SK-N-SH (cell line): ENCODE data around the gene FEM1C. TPM values are rescaled to one million over a fixed set of nuclear protein-coding genes. Genes with fewer than 3 reads are reported as not detected.

Experiments used
- CTCF ChIA-PET: fragments of 300-600, 350-600 bp; formaldehyde crosslinking; extraction: SDS; loops from one replicate; lab custom pipeline; 2021; lab: Yijun Ruan, JAX
- POLR2A ChIA-PET: fragments of 350-600 bp; sonication (Branson Sonifier 250); formaldehyde crosslinking; extraction: SDS; loops from one replicate; lab custom pipeline; 2020; ENCODE audit warnings: antibody characterized with exemption, inconsistent platforms; lab: Yijun Ruan, JAX
- DNase-seq: peaks from one replicate; pipeline ENCODE4 v3.0.0; 2012
- H2AFZ ChIP-seq: fragments of 200-600 bp; sonication (generic); 2 replicates; pipeline ENCODE4 v1.8.1; 2016; ENCODE audit warnings: antibody characterized with exemption, mild to moderate bottlenecking, low read depth
- H3F3A ChIP-seq: fragments of 200-600 bp; sonication (generic); replicated peaks from 2 replicates; pipeline ENCODE3; 2016; ENCODE audit warnings: antibody characterized with exemption, mild to moderate bottlenecking; ENCODE audit not compliant: insufficient read depth
- H3K27ac ChIP-seq, 2 experiments: fragments of 200-500 bp in 1 of 2; fragments of 200-600 bp in 1 of 2; sonication (Bioruptor generic) in 1 of 2; sonication (generic), shearing (Covaris generic) in 1 of 2; 2 replicates each; pipeline versions ENCODE4 v1.5.1 to v1.6.1; 2014 to 2016; ENCODE audit warnings: low read depth in 2 of 2, inconsistent platforms in 1 of 2, low read length in 1 of 2, mild to moderate bottlenecking in 1 of 2, mixed read lengths in 1 of 2
- H3K27me3 ChIP-seq: fragments of 200-600 bp; sonication (generic), shearing (Covaris generic); 2 replicates; pipeline ENCODE4 v1.6.1; 2016; ENCODE audit warnings: mixed run types; ENCODE audit not compliant: insufficient read depth
- H3K36me3 ChIP-seq, 2 experiments: fragments of 200-500 bp in 1 of 2; fragments of 200-600 bp in 1 of 2; sonication (Bioruptor generic) in 1 of 2; sonication (generic) in 1 of 2; replicated peaks in 1 of 2; 2 replicates each; pipeline versions ENCODE3 to v1.5.1; 2014 to 2016; ENCODE audit warnings: low read length in 1 of 2, mild to moderate bottlenecking in 1 of 2; ENCODE audit not compliant: insufficient read depth in 2 of 2, control insufficient read depth in 1 of 2
- H3K4me1 ChIP-seq, 2 experiments: fragments of 200-500 bp in 1 of 2; fragments of 200-600 bp in 1 of 2; sonication (Bioruptor generic) in 1 of 2; sonication (generic), shearing (Covaris generic) in 1 of 2; 2 replicates each; pipeline versions ENCODE4 v1.5.1 to v1.6.1; 2014 to 2016; ENCODE audit warnings: low read depth in 1 of 2, low read length in 1 of 2, mixed run types in 1 of 2; ENCODE audit not compliant: insufficient read depth in 2 of 2, control insufficient read depth in 1 of 2
- H3K4me2 ChIP-seq: fragments of 200-600 bp; sonication (generic), shearing (Covaris generic); 2 replicates; pipeline ENCODE4 v1.6.1; 2017; ENCODE audit warnings: mixed run types
- H3K4me3 ChIP-seq, 2 experiments: fragments of 200-500 bp in 1 of 2; fragments of 200-600 bp in 1 of 2; sonication (Bioruptor generic) in 1 of 2; sonication (generic), shearing (Covaris generic) in 1 of 2; 2 replicates each; pipeline versions ENCODE4 v1.5.1 to v1.8.1; 2014 to 2016; ENCODE audit warnings: low read depth in 2 of 2, inconsistent platforms in 1 of 2, low read length in 1 of 2, mild to moderate bottlenecking in 1 of 2, mixed read lengths in 1 of 2, moderate library complexity in 1 of 2
- H3K79me2 ChIP-seq: fragments of 200-600 bp; sonication (generic); 2 replicates; pipeline ENCODE4 v1.8.1; 2017; ENCODE audit warnings: mild to moderate bottlenecking; ENCODE audit not compliant: insufficient read depth
- H3K9ac ChIP-seq: fragments of 200-600 bp; sonication (generic); 2 replicates; pipeline ENCODE4 v1.6.1; 2017; ENCODE audit warnings: mixed run types
- H3K9me2 ChIP-seq: fragments of 200-600 bp; sonication (generic); 2 replicates; pipeline ENCODE4 v1.6.1; 2017; ENCODE audit warnings: mixed run types
- H3K9me3 ChIP-seq: fragments of 200-600 bp; sonication (generic); 2 replicates; pipeline ENCODE4 v1.6.1; 2017; ENCODE audit warnings: mixed run types, mild to moderate bottlenecking, moderate library complexity
- H4K20me1 ChIP-seq: fragments of 200-600 bp; sonication (generic); 2 replicates; pipeline ENCODE4 v1.6.1; 2017; ENCODE audit warnings: mild to moderate bottlenecking, mixed run types; ENCODE audit not compliant: insufficient read depth
- CHD2 ChIP-seq: fragments of 150-350 bp; IDR thresholded peaks from 2 replicates; pipeline ENCODE4 v1.6.1; 2018; ENCODE audit warnings: low read length; ENCODE audit not compliant: partially characterized antibody
- FOXM1 ChIP-seq: IDR thresholded peaks from 2 replicates; pipeline ENCODE4 v1.4.0; 2012; ENCODE audit warnings: low read depth, mild to moderate bottlenecking
- GABPA ChIP-seq: IDR thresholded peaks from 2 replicates; pipeline ENCODE4 v1.4.0; 2012; ENCODE audit warnings: low read depth, mild to moderate bottlenecking
- JUND ChIP-seq: IDR thresholded peaks from 2 replicates; pipeline ENCODE4 v1.4.0; 2012
- POLR2AphosphoS5 ChIP-seq: IDR thresholded peaks from 2 replicates; pipeline ENCODE4 v1.6.1; 2012; ENCODE audit warnings: low read depth, low read length
- SIN3A ChIP-seq: IDR thresholded peaks from 2 replicates; pipeline ENCODE4 v1.6.1; 2012; ENCODE audit warnings: low read depth, mild to moderate bottlenecking, low read length, moderate library complexity, borderline replicate concordance
- SMC3 ChIP-seq: IDR thresholded peaks from 2 replicates; pipeline ENCODE4 v1.6.1; 2012; ENCODE audit warnings: low read depth, low read length, improper control_type of control experiment
- USF2 ChIP-seq: fragments of 150-350 bp; IDR thresholded peaks from 2 replicates; pipeline ENCODE4 v1.6.1; 2017; ENCODE audit warnings: antibody characterized with exemption, low read length, low read depth, borderline replicate concordance
- ZBTB33 ChIP-seq: IDR thresholded peaks from 2 replicates; pipeline ENCODE4 v1.4.0; 2012; ENCODE audit warnings: low read depth, borderline replicate concordance
- WGBS: methylation state at CpG from one replicate; pipeline ENCODE4 v1.1.6; 2017; ENCODE audit warnings: low lambda C conversion rate; 5-methylcytosine and 5-hydroxymethylcytosine counted together
- polyA plus RNA-seq, 3 experiments: library from polyadenylated mRNA; depleted of rRNA; stranded (reverse); fragments of >200 nt; gene quantifications; 2 replicates each; pipeline ENCODE4 v1.2.3, GENCODE V29; 2012

The FEM1C gene
- polyA plus RNA-seq, 1 of the 3 experiments (the other 2 are of a cell fraction) = 2.8 TPM

DNA sequence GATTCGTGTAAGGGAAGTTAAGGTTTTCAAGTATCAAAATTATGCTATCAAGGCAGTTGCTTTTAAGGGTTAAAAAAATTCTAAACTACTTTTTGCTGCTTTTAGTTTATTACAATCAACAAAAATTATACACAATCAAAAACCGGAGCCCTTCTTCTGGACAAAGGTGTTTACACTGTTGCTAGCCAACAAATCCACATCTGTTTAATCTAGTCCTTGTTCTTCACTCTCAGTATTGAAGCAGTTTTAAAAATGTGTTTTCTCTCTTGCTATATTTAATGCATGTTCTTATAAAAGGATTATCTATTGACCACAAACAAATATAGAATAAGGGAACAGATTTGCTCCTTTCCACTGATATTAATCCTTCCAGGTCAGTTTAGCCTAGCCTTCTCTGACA is 2.5 kb downstream of the FEM1C start:
- Histone ChIP-seq H3K9ac (peak overlapping the region; percentile 99), H3K36me3 (peaks cover 51 to 54% of the 10 kb centered on the region in 2 experiments), H4K20me1 (peaks cover 65% of the 10 kb centered on the region), H3F3A (no peaks in the 10 kb centered on the region), H3K27ac (peak overlapping the region in 1 of 2 experiments; percentile 96; a peak in 1 of 4 replicates), H3K4me1 (peaks cover 0 to 11% of the 10 kb centered on the region in 2 experiments; a peak in 2 of 4 replicates), H3K4me2 (peak overlapping the region; percentile 87), H3K9me3 (peaks cover 10% of the 10 kb centered on the region), H3K27me3 (no peaks in the 10 kb centered on the region), H3K79me2 (peaks cover 73% of the 10 kb centered on the region), H3K9me2 (no peaks in the 10 kb centered on the region), H2AFZ (no peak overlapping the region), H3K4me3 (peak overlapping the region; percentile 89 to 97)
- TF ChIP-seq ZBTB33 (no peak), USF2 (no peak), FOXM1 (no peak), CHD2 (no peak), POLR2AphosphoS5 (no peak)
- 40% methylated on average over 2 of the region's 2 CpGs for WGBS
- no peak for DNase-seq
- ChIA-PET CTCF (interaction anchor here (1.0 kb wide), 1 partner anchor 19 kb away, joined by 3 read pairs; no protein-coding TSS in a partner anchor), POLR2A (no interaction called here)

GRCh38 chr5:115541611-115542010 is 3.0 kb downstream of the FEM1C start:
- Histone ChIP-seq H3K36me3 (peaks cover 55 to 58% of the 10 kb centered on the region in 2 experiments), H3K79me2 (peaks cover 78% of the 10 kb centered on the region), H3F3A (no peaks in the 10 kb centered on the region), H3K4me2 (peak overlapping the region; percentile 87), H3K27ac (peak overlapping the region in 1 of 2 experiments; percentile 96; a peak in 1 of 4 replicates), H3K4me1 (peaks cover 0 to 11% of the 10 kb centered on the region in 2 experiments; a peak in 2 of 4 replicates), H3K9me3 (peaks cover 10% of the 10 kb centered on the region), H2AFZ (no peak overlapping the region), H3K27me3 (no peaks in the 10 kb centered on the region), H3K9ac (peak overlapping the region; percentile 99), H3K4me3 (peak overlapping the region; percentile 89 to 97), H3K9me2 (no peaks in the 10 kb centered on the region), H4K20me1 (peaks cover 70% of the 10 kb centered on the region)
- DNase-seq = no peak
- TF ChIP-seq ZBTB33 (no peak), SIN3A (no peak), SMC3 (no peak), JUND (no peak), USF2 (no peak), GABPA (no peak)
- CTCF ChIA-PET = interaction anchor here (1.0 kb wide), 1 partner anchor 18 kb away, joined by 3 read pairs; no protein-coding TSS in a partner anchor
- 43% methylated on average over 2 of the region's 2 CpGs for WGBS
- POLR2A ChIA-PET = no interaction called here
